Inflammatory macrophage (primary cell): ENCODE measurements around the gene NGF.

Experiments used
- DNase-seq, 2 donors: peaks; one replicate each; pipeline ENCODE4 v3.0.0-alpha.2; 2020 to 2022

The NGF gene

DNA sequence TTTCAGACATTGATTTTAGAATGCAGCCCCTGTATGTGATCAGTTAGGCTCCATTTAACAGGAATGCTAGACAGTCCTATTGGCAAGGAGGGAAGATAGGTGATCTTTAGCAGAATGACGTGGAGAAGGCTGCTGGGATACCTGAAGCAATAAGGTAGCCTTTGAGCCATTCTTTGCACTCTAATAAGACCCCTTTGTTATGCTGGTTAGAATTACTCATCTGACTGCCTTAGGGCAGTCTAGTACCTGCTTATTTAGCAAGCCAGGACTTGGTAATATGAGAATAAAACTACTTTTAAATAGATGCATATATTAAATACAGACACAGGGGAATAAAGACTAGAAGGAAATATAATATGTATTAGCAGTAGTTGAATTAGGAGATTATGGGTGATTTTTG lies 29.1 kb downstream of the NGF start:
- no peak for DNase-seq

DNA sequence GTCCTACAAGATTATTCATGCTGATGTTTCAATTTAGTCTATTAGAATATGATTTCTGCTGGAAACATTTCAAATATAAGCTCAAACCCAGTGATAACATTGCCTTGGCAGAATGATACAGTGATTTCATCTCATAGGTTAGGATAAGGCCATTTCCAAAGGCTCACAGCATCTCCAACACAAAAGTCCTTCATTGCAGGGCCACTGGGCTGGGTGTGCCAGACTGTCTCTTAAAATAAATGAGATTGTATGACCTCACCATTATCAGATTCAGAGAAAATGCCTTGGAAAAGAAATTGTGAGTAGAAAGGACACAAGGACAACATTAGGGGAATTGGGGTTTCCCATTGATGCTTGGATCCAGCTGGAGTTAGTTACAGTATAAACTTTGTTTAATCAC lies 30.4 kb downstream of the NGF start:
- no peak for DNase-seq

DNA sequence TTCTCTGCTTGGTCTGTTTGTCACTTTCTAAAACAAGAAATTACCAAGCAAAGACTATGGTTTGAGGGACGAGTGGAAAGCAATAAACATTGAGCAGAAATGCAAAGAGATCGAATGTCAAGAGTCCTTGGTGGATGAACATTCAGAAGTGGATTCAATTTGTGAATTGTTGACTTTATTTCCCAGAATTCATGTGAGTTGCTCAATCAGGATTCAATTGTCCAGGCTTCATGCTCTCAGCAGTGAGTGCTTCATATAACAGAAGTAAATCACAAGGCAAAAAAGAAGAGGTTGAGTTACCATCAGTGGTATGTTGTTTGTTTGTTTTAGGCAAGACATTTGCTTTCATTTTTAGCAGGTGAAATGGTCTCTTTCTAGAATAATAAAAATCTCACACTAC lies 31.9 kb downstream of the NGF start:
- DNase-seq, result no peak

DNA sequence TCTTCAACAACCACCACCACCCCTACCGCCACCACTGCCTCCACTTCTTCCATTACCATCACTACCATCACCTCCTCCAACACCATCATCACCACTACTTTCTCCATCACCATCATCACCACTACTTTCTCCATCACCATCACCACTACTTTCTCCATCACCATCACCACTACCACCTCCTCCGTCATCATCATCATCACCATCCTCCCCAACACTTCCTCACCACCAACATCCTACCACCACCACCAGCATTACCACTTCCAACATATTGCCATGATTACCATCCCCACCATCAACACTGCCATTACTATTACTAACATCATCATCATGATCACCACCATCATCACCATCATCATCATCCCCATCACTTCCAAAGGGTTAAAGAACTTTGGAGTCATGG lies 34.7 kb downstream of the NGF start:
- DNase-seq, result no peak

DNA sequence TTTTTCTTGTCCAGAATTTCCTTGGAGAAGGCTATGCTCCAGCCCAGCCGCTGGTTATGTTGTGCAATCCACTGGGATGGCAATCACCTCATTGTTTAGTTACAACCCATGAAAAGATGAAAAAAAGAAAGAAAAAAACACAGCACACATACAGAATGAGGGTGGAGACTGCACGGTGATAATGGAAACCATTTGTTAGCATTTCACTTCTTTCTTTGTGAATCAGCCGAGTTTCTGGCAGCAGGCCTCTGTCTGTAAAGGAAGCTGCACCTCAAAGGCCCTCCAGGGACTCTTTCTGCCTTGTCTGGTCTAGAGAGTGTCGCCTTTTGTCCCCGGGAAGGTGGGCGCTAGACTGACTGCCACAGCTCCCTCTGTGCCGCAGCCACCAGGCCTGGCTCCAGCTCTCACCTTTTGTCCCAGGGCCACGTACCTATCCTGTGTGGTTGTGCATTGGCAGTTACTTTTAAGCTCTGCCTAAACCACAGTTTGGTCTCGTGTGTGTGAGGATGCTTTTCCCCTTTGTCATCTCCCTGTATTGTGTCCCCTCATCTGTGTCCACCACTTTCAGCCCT lies 35.6 kb downstream of the NGF start:
- DNase-seq, result no peak

DNA sequence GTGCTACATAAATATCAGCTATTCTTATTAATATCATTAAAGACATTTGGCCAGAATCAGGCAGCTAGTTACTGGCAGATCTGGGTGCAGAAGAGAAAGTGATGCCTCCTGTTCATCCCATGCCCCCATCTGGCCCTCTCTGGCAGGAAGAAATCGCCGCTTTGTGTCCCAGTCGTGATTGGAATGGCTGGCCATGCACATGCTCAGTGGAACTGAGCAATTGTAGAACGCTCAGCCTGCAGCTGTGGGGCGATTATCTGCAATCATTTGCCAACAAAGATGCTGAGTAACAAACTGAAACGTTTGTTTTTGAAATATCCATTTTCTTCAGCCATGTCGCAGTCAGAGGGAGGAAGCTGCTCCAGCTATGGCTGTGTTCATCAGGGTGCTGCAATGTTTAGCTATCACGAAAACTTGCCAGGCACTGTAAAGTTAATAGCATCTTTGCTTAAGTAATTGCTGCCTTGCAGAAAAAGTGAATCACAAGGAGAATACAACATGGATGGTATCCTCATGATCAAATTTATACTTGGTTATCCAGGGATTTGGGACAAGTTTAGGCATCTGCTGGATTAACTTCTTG lies 36.5 kb downstream of the NGF start:
- DNase-seq, result no peak

DNA sequence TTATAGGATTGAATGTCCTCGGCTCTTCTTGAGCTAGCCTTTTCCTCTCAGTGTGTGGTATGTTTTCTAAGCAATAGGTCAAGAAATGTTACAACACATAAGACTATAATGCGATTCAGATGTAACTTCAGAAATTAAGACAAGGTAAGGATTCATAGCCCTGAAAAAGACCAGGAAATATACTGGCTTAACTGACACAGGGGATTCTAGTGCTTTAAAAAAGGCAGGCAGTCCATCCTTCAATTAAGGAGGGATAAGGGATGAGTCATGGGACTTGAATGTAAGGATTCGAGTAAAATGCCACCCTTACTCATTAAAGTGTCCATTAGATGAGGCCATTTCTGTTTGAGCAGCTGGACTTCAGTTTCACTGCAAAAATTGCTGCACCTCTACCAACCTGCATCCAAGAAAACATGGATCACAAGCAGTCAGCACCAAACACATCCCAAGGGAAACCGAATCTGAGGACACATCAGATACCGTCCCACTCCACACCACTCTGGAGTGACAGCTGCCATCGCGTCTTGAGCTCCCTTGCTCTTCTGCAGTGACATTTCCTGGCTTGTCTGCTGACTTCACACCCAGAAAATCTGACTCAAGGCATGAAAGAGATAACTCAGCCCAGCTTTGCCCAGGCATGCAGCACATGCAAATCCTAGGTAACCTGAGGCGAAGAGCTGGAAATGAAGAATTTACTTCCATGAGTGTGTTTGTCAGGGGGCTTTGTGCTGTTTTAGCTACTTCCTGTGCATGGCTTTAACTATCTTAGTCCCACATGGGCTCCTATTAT lies 37.8 kb downstream of the NGF start:
- no peak for DNase-seq

DNA sequence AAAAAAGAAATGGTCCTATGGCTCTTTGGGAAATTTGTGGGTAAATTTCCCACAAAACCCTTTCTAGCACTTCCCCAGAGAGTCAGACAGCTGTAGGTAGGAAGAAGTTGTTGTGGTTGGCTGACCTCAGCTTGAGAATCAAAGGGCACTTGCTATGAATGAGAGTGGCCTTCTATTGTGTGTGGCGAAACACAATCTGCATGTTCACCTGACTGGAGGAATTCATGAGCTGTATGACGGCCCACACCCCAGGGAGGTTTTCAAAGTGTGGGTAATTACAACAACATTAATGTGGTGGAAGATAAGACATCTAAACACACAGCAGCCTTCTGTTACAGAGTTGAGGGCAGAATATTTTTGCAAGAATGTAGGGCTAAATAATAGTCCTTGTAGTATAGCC lies 38.8 kb downstream of the NGF start:
- DNase-seq, result no peak

DNA sequence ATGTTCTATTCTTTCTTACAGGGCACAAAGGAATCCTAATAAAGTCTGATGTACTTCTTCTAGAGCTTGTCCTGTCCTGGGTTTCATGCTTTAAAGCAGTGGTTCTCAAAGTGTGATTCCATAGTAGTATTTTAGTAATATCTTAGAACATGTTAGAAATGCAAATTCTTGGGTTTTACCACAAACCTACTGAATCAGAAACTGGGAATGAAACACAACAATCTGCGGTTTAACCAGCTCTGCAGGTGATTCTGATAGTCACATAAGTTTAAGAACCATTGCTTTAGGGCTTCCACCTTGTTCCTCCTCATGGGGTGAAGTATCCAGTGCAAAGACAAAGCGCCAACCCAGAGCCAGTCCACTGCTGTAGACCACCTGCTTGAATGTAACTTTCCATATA lies 41.1 kb downstream of the NGF start:
- no peak for DNase-seq

DNA sequence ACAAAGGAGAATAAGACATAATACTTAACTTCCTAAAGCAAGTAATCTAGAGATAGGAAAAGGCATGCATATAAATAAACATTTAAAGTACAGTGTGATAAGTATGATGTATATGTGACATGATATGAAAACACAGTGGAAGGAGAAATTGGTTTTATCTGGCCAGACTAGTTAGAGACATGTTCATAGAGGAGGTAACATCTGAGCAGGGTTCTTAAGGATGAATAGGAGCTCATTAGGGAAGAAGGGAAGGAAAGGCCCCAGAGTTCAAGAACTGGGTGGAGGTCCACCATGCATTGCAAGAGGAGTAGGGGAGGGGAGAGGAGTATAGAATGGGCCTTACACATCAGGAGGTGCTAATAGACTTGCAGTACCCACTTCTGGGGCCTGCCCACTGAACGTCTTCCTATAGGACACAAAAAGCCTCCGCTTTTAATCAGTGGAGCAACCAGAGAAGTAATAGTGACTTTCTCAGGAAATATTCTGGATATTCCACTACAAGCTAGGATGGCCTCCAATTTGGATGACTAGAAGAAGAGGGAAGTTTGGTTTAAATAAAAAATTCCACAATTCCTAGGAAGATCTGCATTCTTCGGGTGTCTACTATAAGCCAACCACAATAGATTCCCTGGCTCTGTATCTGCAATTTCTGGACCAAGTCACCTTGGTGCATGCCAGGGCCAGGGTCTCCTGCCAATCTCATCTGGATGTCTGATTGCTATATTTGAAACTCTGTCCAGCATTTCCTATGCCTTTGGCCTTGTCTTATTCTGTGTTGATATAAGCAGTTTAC lies 41.9 kb downstream of the NGF start:
- no peak for DNase-seq

DNA sequence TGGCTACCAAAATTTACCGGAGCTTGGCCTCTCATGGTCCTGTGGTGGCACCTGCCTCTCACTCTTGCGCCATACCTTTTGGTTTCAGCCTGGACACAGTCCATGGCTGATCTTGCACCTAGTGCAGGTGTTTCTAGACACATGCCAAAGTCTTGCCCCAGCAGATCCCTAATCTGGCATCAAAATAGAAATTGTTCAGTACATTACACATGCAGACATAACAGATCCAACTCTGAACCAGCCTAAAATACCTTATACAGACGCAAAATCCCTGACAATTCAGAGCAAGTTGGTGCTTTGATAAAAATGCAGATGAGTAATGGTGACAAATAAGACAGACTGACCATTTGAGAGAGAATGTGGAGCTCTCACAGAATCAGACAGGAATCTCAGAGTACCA lies 44.1 kb downstream of the NGF start:
- no peak for DNase-seq

DNA sequence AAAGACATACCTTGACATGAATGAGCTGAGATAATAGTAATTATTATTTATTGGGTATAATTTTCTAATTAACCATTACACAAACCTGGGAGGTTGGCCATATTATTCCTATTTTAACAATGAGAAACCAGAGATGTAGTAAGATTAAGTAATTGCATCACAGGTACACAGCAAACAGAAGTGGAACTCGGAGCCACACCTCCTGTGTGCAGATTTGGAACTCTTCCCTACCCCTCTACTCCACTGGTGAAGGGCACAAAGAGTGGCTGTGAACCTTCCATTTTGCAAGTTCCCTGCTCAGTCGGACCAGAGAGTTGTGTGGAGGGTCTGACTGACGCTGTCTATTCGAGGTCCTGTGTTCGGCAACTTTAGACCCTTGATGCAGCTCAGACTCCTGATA lies 45.0 kb downstream of the NGF start:
- no peak for DNase-seq

DNA sequence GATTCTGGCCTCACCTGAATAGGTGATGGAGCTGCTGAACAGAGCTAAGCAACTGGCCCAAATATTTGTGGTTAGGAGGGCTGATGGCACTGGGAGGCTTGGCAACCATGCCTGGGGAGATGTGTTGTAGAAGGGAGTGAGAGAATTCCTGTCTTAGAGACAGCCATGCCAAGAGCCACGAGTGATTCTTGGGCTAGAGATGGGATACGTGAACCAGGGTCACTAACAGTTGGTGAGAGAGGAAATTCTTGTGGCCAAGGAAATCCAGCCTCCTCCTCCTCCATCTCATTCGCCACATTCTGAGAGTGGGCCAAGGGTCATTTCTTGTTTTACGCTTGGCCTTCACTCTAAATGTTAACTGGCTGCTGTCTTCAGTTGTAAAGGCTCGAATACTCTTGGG lies 46.3 kb downstream of the NGF start:
- DNase-seq, result no peak

DNA sequence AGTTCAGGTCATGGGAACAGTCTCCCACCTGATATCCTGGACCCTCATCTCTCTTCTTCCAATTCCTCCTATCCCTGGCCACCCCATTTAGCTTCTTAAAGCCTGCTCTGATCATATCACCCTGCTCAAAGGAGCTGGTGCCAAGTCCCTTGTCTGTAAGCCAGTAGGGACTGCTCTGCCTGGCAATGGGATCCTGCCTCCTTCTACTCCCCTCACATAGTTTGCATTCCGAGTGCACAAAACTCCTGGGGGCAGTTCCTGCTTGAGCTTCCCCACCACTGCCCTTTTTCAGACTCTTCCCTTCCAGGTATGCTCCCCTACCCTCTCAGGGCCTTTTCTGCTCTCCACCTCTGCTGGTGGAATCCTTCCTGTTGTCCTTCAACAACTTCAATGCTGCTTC lies 48.1 kb downstream of the NGF start:
- no peak for DNase-seq

DNA sequence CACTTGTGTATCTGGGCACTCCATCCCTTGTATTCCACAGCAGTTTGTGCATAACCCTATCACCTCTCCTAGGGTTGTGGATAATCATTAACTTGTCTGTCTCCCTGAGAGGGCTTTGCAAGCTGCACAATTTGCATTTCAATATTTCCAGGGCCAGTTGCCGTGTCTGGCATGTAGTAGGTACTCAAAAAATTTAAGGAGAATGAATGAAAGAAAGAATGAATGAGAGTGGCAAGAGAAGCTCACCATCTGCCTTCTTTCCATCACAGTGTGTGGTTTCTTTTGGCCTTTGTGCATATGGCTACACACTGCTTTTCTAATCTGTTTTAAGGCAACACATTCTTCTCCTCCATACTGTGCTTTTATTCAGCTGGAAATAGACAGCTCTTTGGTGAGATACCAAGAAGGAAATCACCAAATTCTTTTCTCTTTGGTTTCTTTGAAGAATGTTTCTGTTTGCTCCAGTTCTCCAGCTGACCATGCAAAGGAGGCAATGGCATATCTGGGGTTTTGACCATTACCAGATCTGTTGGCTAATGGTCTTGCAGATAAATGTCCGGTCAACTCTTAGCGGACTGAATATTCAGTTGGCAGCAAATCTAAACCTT lies 49.4 kb downstream of the NGF start:
- DNase-seq, result no peak

DNA sequence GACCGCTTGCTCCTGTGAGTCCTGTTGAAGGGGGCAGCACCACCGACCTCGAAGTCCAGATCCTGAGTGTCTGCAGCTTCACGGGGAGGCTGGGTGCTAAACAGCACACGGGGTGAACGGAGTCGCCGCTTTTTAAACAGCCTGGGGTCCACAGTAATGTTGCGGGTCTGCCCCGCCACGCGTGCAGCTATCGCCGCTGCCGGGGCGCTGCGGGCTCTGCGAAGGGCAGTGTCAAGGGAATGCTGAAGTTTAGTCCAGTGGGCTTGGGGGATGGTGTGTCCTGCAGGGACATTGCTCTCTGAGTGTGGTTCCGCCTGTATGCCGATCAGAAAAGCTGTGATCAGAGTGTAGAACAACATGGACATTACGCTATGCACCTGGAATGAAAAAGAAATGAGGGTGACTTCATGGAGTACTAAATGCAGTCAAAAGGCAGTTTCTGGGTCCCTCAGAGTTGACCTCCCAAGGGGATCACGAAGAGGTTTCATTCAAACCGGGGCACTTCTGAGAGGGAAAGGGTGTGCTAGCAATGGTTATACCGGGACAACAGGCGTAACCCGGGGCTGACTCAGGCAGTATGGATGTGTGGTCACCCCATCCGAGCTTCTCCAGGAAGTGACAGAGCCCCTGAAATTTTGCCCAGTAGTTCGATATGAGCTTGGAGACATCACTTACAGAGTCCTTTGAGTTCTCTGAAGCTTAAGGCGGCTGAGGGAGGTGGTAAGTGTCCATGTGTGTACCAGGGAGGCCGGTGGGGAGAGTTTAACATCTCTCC lies 51.4 kb downstream of the NGF start:
- no peak for DNase-seq

DNA sequence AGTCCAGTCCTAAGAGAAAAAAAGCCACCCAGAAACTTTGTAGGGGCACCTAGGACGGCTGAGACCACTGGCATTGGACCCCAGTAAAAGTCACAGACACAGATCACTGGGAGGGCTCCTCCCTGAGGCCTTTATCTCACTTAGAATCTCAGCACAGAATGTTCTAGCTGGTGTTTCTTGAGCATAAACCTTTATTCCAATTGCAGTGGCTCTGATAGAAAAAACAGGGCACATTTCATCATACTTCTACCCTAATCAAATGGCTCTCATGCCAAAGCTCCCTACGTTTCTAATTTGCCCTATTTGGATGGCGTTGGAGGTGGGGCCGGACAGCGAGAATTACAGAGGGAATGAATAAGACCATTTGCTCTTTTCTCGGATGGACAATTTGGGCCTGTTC lies 53.8 kb downstream of the NGF start:
- DNase-seq, result no peak

DNA sequence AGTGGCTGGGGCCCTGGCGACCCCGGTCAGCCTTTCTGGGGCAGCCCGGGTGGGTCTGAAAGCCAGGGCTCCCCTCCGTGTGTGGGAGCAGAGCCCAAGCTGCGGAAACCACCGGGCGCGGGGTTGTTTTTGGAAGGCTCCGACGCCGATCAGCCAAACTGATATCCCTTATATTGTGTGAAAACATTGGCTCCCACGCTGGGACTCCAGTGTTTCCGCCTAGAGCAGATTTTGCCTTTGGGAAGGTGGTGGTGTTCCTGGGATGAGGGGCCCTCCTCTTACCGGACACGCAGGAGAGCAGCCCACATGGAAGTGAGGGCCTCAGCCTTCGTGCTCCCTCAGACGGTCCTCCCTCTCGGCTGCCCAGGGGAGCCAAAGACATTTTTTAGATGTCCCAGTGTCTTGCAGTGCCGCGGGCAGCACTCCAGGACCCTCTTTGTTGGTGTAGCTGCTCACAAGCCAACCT lies 54.3 kb downstream of the NGF start:
- DNase-seq, result no peak

DNA sequence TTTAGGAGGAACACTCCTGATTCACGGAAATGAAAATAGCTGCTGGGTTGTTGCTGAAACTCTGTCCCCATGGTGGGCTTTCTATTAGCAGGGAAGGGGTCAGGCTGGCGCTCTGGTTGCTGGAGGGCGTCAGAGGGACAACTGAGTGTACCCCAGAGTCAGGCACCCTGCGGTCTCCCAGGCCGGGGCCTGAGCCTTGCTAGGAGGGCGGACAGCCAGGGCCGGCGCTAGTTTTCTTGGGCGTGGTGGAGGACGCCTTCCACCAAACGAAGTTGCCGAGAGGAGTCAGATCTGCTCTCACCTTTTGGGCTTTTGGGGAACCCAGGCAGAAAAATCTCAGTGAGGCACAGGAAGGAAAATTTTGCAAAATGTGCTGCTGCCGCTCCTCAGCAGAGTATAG lies 54.8 kb downstream of the NGF start:
- DNase-seq, result no peak

DNA sequence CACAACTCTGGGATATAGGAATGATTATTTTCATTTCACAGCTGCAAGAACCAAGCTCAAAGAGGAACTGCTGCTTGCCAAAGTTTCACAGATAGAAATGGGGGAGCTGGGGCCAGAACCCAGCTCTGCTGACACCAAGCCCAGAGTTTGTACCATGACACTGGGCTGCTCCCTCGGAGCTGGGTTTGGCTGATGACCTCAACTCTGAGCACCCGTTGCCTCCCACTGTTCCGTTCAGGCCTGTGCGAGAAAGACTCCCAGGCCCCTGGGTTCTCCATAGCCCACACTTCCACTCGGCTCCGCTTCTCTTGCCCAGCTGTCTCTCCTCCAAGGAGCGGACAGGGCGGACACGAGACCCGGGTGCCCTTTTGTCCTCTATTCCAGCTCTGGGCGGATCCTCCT lies 55.2 kb downstream of the NGF start:
- DNase-seq, result peak in 1 of 2 donors; percentile 86

DNA sequence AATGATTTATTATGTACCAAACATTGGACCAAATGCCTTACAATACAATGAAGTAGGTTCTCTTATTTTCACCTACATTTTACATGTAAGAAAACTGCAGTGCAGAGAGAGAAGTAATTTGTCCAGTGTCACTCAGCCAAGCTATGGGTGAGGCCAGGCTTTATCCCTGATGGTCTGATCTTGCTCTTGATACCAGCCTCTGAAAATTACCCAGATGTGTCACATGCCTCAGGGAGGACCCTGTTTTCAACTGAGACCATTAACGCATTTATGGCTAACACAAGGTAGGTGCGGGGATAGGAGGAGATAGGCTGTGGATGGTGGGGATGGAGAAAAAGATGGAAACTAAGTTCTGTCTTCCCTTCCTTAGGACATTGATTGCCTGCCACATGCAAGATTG lies 56.9 kb downstream of the NGF start:
- DNase-seq, result no peak

DNA sequence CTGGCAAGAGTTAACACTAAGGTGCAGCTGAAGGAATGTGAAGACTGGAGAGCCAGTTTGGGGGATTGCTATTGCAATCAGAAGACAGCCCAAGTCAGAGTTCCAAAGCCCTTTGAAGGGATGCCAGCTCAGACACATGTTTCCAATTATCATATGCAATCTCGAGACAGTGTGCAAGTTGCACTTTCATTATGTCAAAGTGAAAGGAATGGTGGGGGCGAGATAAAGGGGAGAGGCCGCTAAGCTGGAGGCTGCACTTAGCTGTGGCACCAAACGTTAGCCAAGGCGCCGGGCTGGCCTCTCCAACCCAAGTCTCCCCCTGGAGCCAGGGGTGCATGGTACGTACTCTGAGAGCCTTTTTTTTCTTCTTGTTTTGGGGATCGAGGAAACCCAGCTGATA lies 58.0 kb downstream of the NGF start:
- no peak for DNase-seq
